ENCODE results near the gene ST14.

ST14 gene

GRCh38 chr11:130159657-130160497, at the start of gene ST14:
Gene ST14 (plus strand): TSS chr11:130159782. CDS start chr11:130159980, 198 bp downstream.
- no peak for DNase-seq

DNA sequence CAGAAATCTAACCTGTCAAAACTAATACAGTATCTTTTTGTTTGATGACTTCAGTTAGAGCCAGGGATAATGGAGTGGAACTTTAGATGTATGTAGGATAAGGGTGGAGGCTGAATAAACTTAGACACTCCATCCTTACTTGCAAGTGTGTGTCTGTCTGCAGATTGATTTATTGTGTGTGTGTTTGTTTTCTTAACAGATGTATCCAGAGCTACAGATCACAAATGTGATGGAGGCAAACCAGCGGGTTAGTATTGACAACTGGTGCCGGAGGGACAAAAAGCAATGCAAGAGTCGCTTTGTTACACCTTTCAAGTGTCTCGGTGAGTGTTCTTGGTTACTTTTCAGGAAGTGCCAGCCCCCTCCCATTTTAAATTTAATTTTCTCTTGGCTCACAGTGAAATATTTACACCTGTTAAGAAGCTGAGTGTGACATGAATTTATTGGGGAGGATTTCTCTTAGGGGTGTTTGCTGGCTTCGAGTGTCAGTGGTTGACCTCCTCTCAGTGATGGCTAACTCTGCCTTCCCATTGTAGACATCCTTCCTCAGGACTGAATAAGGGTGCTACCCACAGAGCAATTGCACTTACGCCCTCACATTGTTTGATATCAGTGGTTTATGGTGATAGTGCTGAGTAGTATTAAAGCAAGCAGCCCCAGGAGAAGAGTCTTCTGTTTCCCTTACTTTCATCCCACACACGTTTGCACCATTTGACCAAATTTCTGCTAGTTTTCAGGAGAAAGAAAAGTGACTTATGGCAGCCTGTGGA, 49.1 kb upstream of the ST14 start:
- DNase-seq, result no peak

GRCh38 chr11:130112071-130112830, 47.3 kb upstream of the ST14 start:
- DNase-seq, result no peak

DNA sequence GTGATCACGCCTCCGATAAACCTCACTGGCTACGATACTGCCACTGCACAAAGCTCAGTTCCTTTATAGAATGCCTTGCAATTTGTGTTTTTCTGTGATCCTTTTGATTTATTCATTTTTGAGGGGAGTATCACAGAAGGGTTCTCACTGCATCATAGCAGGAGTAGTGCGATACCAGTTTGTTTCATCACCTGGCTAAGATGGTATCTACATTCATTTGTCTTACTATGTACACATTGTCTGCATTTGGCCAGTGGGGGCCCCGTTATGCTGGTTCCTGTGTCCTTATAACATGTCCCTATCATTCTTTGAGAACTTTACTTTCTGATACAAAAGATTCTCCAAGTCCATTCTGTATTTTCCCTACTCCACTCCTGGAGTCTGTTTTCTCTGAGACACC, 45.3 kb upstream of the ST14 start:
- no peak for DNase-seq

DNA sequence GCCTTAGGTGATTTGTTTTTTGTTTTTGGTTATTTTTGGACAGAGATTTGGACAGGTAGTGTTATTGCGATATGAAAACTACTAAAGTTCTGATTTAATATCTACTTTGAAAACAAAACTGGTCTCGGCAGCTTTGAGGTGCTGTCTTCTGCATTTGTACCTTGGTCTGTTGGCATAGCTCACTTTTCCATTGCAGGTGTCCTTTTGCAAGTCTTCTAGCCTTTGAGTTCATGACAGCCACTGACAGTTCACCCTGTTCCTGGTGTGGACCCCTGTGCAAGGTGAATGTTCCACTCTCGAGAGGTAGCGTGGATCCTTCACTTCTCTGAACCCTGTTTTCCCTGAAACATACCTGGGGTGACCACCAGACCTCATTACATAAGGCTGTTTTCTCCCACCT, 44.9 kb upstream of the ST14 start:
- no peak for DNase-seq

- DNase-seq, result no peak
Observed at GRCh38 chr11:130115218-130115617, 44.4 kb upstream of the ST14 start.

DNA sequence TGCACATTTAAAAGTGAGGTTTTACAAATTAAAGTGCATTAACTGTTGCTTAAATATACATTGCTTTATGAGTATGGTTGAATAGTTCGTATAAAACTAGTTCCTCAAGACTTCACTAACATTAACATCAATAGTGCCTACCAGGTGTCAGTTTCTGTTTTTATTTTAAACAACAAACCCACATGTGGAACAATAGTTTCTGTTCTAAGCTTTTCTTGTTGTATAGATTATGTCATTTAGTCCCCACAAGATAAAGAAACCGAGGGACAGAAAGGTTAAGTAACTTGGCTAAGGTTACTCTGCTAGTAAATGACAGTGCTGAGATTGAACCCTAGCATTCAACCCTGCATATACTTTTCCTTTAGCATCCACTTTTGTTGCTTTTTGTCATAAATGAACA, 41.4 kb upstream of the ST14 start:
- no peak for DNase-seq

DNA sequence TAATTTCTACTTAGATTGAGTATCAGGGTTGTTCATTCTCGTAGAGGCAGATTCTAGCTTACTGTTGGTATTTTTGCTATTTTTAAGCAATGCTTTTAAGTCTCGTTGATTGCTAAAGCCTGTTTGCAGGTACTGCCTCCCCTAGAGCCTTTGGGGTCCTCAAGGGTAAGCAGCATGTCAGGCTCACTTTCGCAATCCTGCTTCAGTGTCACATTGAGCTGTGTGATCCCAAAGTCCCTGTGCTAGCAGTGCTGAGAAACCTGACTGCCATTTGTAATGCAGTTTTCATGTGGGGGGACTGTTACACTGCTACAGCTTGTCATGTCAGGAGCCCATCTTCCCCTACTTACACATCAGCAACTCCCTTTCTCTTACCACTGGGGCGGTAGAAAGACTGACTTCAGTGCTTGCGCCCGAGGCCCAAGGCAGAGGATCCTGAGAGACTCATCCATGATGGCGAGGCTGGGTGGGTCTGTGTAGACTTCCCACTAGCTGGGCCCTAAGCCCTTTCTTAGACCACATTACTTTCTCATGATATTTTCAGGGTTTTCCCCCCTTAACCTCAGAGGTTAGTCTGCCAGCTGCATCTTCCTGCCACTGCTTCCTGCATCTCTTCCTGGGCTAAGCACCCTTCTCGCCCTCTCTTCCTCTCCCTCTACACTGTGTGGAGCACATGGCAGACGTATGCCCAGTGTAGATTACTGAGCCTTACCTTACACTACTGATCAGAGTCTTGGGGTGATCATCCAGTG, 40.8 kb upstream of the ST14 start:
- DNase-seq, result no peak

- no peak for DNase-seq
Observed at GRCh38 chr11:130120045-130120444, 39.5 kb upstream of the ST14 start.

DNA sequence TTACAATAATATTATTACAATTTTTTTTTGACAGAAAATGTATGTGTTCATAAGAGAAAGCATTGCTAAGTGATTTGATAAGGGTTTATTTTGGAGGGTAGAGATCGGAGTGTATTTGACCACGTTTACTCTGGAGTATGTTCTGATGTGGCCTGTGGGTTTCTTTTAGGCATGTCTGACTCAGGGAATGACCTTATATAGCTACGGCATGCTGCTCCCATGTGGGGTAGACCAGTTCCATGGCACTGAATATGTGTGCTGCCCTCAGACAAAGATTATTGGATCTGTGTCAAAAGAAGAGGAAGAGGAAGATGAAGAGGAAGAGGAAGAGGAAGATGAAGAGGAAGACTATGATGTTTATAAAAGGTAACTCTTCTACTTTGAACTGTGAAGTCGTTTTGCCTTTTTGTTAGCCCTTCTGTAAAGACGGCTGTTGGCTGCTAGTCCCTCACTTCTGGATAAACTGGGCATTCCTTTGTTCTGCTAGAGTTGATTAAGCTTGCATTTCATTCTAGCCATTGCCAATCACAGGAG, 38.1 kb upstream of the ST14 start:
- no peak for DNase-seq

- no peak for DNase-seq
Observed at GRCh38 chr11:130122141-130122575, 37.4 kb upstream of the ST14 start.

DNA sequence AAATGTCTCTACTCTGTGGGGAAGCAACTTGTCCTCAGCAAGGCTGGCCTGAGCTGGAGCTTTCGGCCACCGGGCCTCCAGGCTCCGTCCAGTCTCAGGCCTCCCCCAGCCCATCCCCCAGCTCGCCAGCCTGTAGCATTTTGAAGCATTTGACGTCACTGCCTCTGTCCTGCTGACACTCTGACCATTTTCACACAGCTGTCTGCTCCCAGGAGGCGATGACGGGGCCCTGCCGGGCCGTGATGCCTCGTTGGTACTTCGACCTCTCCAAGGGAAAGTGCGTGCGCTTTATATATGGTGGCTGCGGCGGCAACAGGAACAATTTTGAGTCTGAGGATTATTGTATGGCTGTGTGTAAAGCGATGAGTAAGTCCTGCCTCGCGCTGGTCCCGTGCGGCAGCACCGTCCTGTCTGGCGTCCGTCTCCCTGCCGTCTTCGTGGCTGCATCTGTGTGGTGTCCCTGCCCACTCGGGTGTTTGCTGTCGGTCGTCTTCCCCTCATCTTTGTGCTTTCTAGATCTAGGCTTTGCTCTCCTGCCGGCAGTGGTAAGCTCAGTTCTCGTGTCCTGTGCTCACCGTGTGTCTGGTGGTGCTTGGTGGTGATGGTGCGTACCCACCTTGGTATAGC, 36.1 kb upstream of the ST14 start:
- no peak for DNase-seq

- no peak for DNase-seq
Observed at GRCh38 chr11:130124096-130124495, 35.5 kb upstream of the ST14 start.

- DNase-seq, result no peak
Observed at GRCh38 chr11:130125638-130126037, 33.9 kb upstream of the ST14 start.

GRCh38 chr11:130126516-130126915, 33.1 kb upstream of the ST14 start:
- DNase-seq, result no peak

- DNase-seq, result no peak
Observed at GRCh38 chr11:130127509-130127908, 32.1 kb upstream of the ST14 start.

DNA sequence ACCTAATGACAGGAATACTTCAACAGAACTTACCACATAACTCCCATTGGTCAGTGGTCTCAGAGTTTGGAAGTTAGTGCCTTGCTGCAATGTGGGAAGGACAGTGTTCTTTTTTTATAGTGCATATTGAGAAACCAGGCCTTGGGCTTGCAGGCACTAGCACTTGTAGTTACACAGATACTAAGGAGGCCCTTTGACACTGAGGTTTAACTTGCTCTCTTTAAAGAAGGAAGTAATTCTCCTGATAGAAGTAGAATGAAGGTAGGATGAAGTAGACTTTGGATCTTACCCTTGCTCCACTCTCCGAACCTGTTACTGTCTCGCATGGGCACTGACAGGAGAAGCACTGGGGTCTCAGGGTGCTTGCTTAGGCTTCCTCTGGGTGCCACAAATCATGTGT, 31.0 kb upstream of the ST14 start:
- DNase-seq, result no peak

DNA sequence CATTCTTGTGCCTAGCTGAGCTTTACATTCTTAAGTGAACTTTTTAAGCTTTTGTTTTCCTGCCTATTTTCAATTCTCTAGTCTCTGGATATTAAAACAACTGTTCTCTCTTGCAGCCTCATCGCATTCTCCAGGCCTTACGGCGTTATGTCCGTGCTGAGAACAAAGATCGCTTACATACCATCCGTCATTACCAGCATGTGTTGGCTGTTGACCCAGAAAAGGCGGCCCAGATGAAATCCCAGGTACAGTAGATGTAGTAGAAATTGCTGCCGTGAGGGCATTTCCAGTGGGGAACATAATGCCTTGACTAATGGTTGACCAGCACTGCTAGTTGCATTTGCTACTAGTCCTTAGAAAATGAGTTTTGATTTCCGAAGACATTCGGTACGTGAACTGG, 29.7 kb upstream of the ST14 start:
- DNase-seq, result no peak

GRCh38 chr11:130131961-130132850, 27.4 kb upstream of the ST14 start:
- no peak for DNase-seq

DNA sequence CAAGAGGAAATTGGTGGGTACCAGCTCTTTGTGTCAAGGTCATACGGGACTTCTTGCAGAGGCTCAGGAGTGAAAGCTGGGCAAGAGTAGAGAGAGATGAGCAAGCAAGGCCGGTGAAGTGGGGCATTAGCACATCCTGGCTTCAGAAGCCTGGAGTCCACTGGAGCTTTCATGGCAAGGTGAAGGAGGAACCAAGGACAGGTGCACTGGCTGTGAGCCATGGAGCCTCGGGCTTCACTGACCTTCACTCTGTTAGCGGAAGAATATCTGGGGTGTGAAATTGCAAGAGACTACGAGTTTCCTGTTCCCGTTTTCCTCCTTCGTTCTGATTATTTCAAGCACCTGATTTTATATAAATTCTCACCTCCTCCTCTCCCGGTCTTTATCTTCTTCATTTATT, 25.9 kb upstream of the ST14 start:
- DNase-seq, result no peak

DNA sequence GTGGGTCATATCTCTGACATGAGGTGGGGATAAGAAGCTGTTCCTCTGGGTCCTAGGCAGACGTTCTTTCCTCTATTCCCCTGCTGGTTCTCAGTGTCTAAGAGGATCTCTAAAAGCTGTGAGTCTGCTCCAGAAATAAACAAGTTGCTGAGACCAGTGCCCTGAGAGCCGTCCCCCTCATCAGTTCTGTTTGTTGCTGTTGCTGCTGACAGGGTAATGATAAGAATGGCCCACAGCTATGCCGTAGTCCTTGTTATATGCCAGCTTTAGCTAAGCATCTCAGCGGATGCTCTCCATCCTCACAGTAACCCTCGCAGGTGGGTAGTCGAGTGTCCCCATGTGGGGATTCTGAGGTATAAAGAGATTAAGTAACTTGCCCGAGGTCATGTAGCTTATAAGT, 23.5 kb upstream of the ST14 start:
- DNase-seq, result no peak
